ENCODE results near the gene ZNF784. TPM values are rescaled to one million over a fixed set of nuclear protein-coding genes. Genes with fewer than 3 reads are reported as not detected.

The ZNF784 gene
- total RNA-seq (1 to 10 TPM; 2.8 to 9.1 (median 3.7) TPM), polyA plus RNA-seq (1 to 10 TPM; 7.2 to 8.2 (median 7.2) TPM)

GRCh38 chr19:55624109-55625003 lies at the start of gene ZNF784:
Gene ZNF784 (minus strand): TSS chr19:55624566. CDS start chr19:55624561, 5 bp downstream.
- H3K4me3 ChIP-seq = peak within 1 kb of the TSS; percentile 63 to 68 (median 64)
- intact Hi-C loops (cut with DNase I) = no loop called here
- no peaks in the 10 kb centered on the region for H3K9me3 ChIP-seq
- no peaks in the 10 kb centered on the region for H3K27me3 ChIP-seq
- TF ChIP-seq POLR2AphosphoS5 (IDR thresholded peaks at IDR 0.05) (peak; percentile 46 to 77 (median 62)), POLR2A (IDR thresholded peaks at IDR 0.05) (peak in 1 of 2 donors; percentile 12), EP300 (IDR thresholded peaks at IDR 0.05) (no peak), CTCF (IDR thresholded peaks at IDR 0.05) (no peak)
- WGBS, 2 donors = 0 to 1% methylated on average over 56 of the region's 56 CpGs
- peak; percentile 97 for DNase-seq
- peaks cover 0 to 16% (median 6%) of the 10 kb centered on the region in 4 donors for H3K36me3 ChIP-seq
- peak within 1 kb of the TSS; percentile 91 to 97 (median 94) for H3K27ac ChIP-seq
- H3K4me1 ChIP-seq = peaks cover 0 to 14% (median 13%) of the 10 kb centered on the region in 4 donors

- Histone ChIP-seq H3K27me3 (no peaks in the 10 kb centered on the region), H3K27ac (peak overlapping the region; percentile 86 to 98 (median 90)), H3K9me3 (no peaks in the 10 kb centered on the region), H3K4me3 (no peak overlapping the region), H3K4me1 (peaks cover 0 to 39% (median 36%) of the 10 kb centered on the region in 4 donors), H3K36me3 (peaks cover 21 to 54% (median 35%) of the 10 kb centered on the region in 4 donors)
- intact Hi-C loops (cut with DNase I) = loop anchor here (2.0 to 10.0 kb wide), 2 partner anchors 17 to 609 kb away; partner anchors contain the start of gene RDH13
- WGBS, 2 donors = 69 to 81% methylated on average over 14 to 15 of the region's 15 CpGs
- no peak for DNase-seq
- no peak for TF ChIP-seq POLR2A (IDR thresholded peaks at IDR 0.05)
- TF ChIP-seq POLR2AphosphoS5 (IDR thresholded peaks at IDR 0.05) = no peak
- TF ChIP-seq EP300 (IDR thresholded peaks at IDR 0.05) = no peak
- no peak for TF ChIP-seq CTCF (IDR thresholded peaks at IDR 0.05)
Measured at GRCh38 chr19:55673889-55674288, 49.5 kb upstream of the ZNF784 start.

GRCh38 chr19:55673465-55673864 lies 49.1 kb upstream of the ZNF784 start:
- intact Hi-C loops (cut with DNase I) = loop anchor here (2.0 to 10.0 kb wide), 2 partner anchors 17 to 609 kb away; partner anchors contain the start of gene RDH13
- peaks cover 25 to 54% (median 36%) of the 10 kb centered on the region in 4 donors for H3K36me3 ChIP-seq
- no peaks in the 10 kb centered on the region for H3K9me3 ChIP-seq
- DNase-seq = no peak
- no peak overlapping the region for H3K4me3 ChIP-seq
- no peaks in the 10 kb centered on the region for H3K27me3 ChIP-seq
- peak overlapping the region in 2 of 4 donors; percentile 88 to 92 for H3K27ac ChIP-seq
- TF ChIP-seq CTCF (IDR thresholded peaks at IDR 0.05) = no peak
- no peak for TF ChIP-seq POLR2A (IDR thresholded peaks at IDR 0.05)
- TF ChIP-seq EP300 (IDR thresholded peaks at IDR 0.05) = no peak
- TF ChIP-seq POLR2AphosphoS5 (IDR thresholded peaks at IDR 0.05) = no peak
- 80 to 86% methylated on average over 9 of the region's 9 CpGs for WGBS, 2 donors
- H3K4me1 ChIP-seq = peaks cover 0 to 37% (median 36%) of the 10 kb centered on the region in 4 donors

GRCh38 chr19:55672418-55672817 lies 48.1 kb upstream of the ZNF784 start:
- H3K27me3 ChIP-seq = no peaks in the 10 kb centered on the region
- WGBS, 2 donors = 90% methylated on average over 5 of the region's 5 CpGs
- H3K27ac ChIP-seq = no peak overlapping the region
- peaks cover 0 to 32% (median 31%) of the 10 kb centered on the region in 4 donors for H3K4me1 ChIP-seq
- no peaks in the 10 kb centered on the region for H3K9me3 ChIP-seq
- intact Hi-C loops (cut with DNase I) = loop anchor here (2.0 to 10.0 kb wide), 2 partner anchors 16 to 608 kb away; partner anchors contain the start of gene RDH13
- H3K36me3 ChIP-seq = peaks cover 27 to 58% (median 44%) of the 10 kb centered on the region in 4 donors
- no peak overlapping the region for H3K4me3 ChIP-seq
- no peak for DNase-seq
- TF ChIP-seq EP300 (IDR thresholded peaks at IDR 0.05) (no peak), CTCF (IDR thresholded peaks at IDR 0.05) (no peak), POLR2AphosphoS5 (IDR thresholded peaks at IDR 0.05) (no peak), POLR2A (IDR thresholded peaks at IDR 0.05) (no peak)
